HG02588 (cell line): ENCODE results near the gene FHOD1.
A peak's percentile ranks its signal among the peaks of the same experiment; 100 is the strongest.

Source experiments
- ATAC-seq: cut with Tn5 transposase; IDR thresholded peaks from one replicate; pipeline ENCODE4 v1.9.1; 2021; ENCODE audit warnings: mild to moderate bottlenecking, moderate library complexity; ENCODE audit not compliant: unreplicated experiment

Gene FHOD1

DNA sequence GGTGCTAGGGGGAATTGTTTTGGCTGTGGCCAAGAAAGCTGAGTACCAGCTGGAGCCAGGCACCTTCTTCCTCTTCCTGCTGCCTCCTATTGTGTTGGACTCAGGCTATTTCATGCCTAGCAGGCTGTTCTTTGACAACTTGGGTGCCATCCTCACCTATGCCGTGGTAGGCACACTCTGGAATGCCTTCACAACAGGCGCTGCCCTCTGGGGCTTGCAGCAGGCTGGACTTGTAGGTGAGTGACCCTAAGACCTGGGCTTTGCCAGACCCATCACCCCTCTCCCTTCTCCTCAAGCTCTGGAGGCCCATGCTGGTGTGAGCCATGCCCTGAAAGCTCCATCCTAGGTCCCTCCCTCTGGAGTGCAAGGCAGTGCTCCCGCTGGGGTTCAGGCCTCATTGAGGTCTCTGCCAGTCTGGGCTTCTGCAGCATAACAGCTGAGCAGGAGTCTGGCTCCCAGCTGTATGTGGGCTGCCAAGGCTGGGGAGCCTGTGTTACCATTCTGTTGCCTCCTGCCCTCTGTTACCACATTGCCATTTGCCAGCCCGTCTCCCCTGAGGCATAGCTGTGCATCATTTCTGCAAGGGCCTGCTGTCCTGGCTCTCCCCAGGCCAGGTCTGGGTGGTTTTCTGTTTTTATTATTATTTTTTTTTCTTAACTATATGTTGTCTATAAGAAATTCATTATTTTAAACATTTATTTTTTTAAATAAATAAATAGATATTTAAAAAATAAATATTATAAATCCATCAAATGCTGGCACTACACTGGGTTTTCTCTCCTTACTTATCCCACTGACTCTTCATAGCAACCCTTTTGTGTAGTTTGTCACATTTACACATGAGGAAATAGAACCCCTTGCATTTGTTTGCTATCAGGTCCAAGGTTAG lies 5.6 kb upstream of the FHOD1 start:
- no peak for ATAC-seq

DNA sequence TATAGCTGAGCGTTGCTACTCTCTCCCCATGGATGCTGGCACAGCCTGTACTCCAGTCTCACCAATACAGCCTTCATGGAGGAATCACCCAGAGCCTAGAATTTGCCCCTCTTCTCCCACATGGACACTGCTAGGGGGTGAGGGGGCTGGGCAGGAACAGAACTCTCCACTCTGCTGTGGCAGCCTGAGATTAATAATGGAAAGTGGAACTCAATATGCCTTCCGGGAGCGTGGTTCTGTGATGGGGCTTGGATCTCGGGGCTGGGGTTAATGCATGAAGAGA lies 2.7 kb upstream of the FHOD1 start:
- no peak for ATAC-seq

DNA sequence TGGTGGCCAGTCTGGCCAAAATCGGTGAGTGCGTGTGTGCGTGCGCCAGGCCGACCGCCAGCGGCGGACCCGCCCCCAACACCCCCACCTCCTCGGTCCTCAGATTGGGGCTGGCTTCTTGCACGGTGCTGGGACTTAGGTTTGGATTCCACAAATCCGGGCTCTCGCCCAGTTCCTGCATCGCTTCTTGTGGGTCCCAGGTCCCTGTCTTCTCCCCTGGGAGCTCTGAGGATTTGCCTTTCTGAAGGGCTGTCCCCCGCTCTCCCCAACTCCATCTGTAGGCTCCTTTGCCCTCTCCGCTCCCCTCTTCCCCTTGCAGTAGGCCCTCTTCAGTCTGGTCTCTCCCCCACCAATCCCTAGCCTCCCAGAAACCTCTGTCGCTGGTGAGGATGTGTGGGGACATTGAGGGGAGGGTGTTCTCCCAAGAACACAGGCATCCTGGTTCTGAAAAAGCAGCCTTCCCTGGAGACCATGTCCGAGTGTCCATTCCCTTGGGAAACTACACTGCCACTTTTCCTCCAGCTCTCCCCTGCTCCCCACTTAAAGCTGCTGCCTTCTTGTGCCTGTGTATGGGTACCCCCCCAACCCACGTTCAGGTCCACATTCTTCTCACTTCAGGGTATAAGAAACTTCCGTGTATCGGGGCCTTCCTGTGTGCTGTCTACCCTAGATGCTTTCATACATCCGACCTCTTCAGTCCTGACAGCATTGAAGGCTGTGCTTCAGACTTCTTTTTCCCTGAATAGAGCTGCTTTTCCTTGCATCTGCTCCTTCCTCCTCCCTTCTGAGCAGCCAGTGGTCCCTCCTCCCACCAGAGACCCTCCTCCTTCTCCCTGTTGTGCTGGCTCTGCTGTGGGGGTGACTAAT lies 2.1 kb upstream of the FHOD1 start:
- no peak for ATAC-seq

GRCh38 chr16:67248401-67249177 lies 1.3 kb upstream of the FHOD1 start, which contains the start of gene SLC9A5:
TSS of gene SLC9A5 (plus strand) at chr16:67248979. CDS start at chr16:67249015, 36 bp downstream.
- ATAC-seq, result no peak

- ATAC-seq, result no peak
Measured at GRCh38 chr16:67248073-67248400, 756 bp upstream of the FHOD1 start.

- ATAC-seq, result peak; percentile 14
Measured at GRCh38 chr16:67246756-67247191, 507 bp downstream of the FHOD1 start.

- ATAC-seq, result peak; percentile 18
Measured at GRCh38 chr16:67246081-67246755, 1.1 kb downstream of the FHOD1 start.

DNA sequence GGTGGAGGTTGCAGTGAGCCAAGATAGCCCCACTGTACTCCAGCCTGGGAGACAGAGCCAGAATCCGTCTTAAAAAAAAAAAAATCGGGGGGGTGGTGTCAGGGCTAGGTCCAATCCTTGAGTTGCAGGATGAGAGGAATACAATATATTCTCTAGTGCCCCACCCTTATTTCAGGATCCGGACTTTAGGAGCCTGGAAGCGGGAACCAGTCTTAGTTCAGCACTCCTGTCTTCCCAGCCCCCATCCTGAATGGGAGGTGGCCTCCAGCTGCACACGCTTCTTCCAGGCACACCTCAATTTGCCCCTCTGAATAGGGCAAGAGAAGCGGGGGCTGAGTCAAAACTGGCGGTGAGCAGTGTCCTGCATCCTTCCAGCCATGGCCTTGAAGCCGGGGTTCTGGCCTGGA lies 1.6 kb downstream of the FHOD1 start:
- no peak for ATAC-seq

DNA sequence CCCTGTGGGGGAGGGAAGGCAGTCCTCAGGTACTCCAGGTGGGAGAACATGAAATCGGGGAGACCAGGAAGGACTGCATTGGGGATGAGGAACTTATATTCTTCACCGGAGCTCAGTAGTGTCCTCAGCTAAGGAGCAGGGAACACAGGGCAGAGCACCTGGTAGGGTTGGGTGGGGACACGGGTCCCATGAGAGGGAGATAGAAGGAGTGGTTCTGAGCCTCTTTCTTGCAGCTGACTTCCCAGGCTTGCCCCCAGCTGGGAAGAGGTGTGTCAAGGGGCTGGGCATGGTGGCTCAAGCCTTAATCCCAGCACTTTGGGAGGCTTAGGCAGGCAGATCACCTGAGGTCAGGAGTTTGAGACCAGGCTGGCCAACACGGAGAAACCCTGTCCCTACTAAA lies 2.1 kb downstream of the FHOD1 start:
- ATAC-seq, result no peak

- peak; percentile 43 for ATAC-seq
Measured at GRCh38 chr16:67244387-67245185, 2.7 kb downstream of the FHOD1 start.

GRCh38 chr16:67243481-67243880 lies 3.8 kb downstream of the FHOD1 start:
- no peak for ATAC-seq

GRCh38 chr16:67242138-67242730 lies 5.0 kb downstream of the FHOD1 start:
- ATAC-seq, result no peak

DNA sequence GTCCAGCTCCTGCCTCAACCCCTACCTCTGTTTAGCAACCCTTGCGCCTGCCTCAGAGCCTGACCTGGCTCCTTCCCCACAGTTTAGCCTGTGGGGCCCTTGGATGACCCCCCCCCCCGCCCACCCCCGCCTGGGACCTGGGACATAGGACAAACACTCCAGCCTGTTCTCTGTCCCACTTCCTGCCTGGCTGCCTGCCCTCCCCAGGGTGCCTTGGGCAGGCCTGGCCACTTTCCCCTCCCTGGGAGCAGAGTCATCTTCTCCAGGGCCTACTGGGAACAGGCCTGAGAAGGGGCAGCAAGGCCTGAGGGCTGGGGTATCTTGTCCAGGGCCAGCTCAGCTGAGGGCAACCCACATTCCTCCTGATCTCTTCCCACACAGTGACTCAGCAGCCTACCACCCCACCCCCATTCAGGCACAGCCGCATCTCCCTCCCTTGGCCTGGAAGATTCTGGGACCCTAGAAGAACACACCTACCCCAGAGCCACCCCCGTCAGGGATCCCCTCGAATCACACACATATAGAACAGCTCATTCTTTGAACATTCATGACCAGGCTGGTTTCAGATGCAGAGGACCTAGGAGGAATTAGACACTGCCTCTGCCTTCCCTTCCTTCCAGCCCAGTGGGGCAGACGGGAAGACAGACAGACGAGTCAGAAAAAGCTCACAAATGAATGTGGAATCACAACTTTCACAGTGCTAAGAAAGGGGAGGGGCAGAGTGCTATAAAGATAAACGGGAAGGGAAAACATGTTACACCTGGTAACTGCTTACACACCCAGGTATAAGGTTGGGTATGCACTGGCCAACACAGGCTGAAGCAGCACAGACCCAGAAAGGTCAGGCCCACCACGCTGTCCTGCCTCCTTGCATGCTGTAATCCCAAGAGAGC lies 6.0 kb downstream of the FHOD1 start:
- ATAC-seq, result no peak

DNA sequence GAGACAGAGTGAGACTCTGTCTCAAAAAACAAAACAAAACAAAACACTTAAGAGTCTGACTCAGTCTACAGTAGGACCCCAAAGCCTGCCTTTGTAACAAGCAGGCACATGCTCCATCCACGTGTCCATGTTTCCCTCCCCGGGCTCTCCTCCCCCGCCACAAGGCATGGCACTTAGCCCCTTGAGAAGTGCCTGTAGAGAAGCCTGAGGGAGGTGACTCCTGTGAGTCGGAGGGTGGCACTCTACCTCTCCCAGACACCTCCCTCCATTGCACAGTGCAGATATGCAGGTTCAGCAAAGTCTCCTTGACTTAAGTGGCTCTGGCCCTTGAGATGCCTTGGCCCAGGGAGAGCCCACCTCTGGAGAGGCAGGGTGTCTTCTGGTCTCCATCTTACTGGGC lies 6.8 kb downstream of the FHOD1 start:
- ATAC-seq, result no peak

GRCh38 chr16:67238806-67239470 lies 8.3 kb downstream of the FHOD1 start:
- no peak for ATAC-seq

DNA sequence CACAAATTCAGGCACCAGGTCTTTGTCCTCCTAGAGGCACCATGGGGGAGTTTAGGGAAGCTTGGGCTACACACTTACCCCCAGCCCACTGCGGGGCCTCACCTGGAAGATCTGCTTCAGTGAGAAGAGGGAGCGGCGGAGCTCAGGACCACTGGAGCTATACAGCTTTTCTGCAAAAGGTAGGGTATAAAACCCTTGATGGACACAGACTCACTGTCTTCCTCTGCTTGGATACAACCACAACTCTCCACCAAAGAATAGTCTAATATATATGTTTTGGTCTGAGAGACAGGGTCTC lies 9.1 kb downstream of the FHOD1 start:
- ATAC-seq, result no peak

GRCh38 chr16:67237396-67238277 lies 9.6 kb downstream of the FHOD1 start:
- ATAC-seq, result no peak
